Measurements from ENCODE around the gene GUCA1C. TPM values are rescaled to one million over a fixed set of nuclear protein-coding genes. Genes with fewer than 3 reads are reported as not detected.

Gene GUCA1C
- total RNA-seq, 4 donors from 2014 or later: not detected

DNA sequence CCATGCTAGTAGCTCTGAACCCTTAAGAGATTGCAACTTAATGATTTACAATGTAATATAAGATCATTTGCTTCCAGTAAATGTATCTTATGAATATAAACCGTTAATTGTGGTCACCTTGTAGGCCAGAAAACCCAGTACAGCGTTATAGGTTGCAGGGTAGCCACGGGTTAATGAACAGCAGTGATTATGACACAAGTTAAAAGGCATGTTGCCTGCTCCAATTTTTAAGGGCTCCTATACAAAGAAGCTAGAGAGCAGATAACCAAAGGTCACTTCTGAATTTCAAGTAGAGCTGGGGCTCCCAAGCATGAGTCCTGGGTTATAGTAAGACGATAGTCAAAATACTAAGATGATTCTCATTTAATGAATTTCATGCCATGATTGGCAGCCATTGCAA lies 13.5 kb downstream of the GUCA1C start:
- Histone ChIP-seq H3K9me3 (no peaks in the 10 kb centered on the region), H3K27ac (no peak overlapping the region), H3K4me1 (no peaks in the 10 kb centered on the region), H3K27me3 (no peaks in the 10 kb centered on the region), H3K4me3 (no peak overlapping the region), H3K36me3 (no peaks in the 10 kb centered on the region)
- WGBS: 71% methylated on average over 4 of the region's 4 CpGs
- TF ChIP-seq POLR2AphosphoS5 (IDR thresholded peaks at IDR 0.05): no peak
- TF ChIP-seq POLR2A (IDR thresholded peaks at IDR 0.05): no peak
- TF ChIP-seq EP300 (IDR thresholded peaks at IDR 0.05): no peak
- TF ChIP-seq, protein P1, sequence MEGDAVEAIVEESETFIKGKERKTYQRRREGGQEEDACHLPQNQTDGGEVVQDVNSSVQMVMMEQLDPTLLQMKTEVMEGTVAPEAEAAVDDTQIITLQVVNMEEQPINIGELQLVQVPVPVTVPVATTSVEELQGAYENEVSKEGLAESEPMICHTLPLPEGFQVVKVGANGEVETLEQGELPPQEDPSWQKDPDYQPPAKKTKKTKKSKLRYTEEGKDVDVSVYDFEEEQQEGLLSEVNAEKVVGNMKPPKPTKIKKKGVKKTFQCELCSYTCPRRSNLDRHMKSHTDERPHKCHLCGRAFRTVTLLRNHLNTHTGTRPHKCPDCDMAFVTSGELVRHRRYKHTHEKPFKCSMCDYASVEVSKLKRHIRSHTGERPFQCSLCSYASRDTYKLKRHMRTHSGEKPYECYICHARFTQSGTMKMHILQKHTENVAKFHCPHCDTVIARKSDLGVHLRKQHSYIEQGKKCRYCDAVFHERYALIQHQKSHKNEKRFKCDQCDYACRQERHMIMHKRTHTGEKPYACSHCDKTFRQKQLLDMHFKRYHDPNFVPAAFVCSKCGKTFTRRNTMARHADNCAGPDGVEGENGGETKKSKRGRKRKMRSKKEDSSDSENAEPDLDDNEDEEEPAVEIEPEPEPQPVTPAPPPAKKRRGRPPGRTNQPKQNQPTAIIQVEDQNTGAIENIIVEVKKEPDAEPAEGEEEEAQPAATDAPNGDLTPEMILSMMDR (IDR thresholded peaks at IDR 0.05): no peak
- no peak for DNase-seq (ENCODE audit: low spot score in 2 of 2)

DNA sequence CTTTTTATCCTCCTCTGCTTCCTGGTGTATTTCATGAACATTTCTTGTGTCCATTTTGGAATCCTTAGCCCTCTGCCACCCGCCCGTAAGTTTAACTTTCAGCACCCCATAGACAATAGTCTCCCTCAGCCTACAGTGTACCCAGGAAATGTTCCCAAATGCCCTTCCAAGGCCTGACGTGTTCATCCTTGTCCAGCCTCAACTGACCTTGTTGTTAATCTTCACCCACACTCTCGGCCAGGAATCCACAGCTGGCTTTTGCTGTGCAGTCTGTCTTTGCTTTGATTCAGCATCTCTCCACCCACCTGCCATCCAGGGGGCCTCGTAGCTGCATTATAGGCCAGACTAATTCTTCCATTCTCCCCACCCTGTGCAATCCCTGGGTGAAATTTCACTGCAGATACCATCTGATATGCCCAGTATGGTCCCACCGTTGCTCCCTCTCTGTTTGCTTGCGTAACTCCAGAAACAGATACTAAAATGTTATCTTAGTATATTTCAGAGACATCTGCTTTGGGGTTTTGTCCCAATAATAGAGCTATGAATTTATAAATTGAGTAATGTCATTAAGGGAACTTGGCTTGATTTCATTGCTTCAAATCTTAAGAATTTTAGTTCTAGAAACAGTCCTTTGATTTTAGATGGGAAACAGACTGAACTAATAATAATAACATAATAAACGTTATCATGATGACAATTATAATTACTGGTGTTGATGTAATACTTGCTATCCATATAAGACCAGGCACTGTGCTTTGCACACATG lies 16.6 kb downstream of the GUCA1C start:
- TF ChIP-seq, protein P1 (IDR thresholded peaks at IDR 0.05): no peak
- no peak for TF ChIP-seq EP300 (IDR thresholded peaks at IDR 0.05)
- no peak for TF ChIP-seq POLR2A (IDR thresholded peaks at IDR 0.05)
- no peak for TF ChIP-seq POLR2AphosphoS5 (IDR thresholded peaks at IDR 0.05)
- H3K4me3 ChIP-seq: no peak overlapping the region
- WGBS: 73% methylated on average over 8 of the region's 8 CpGs
- H3K9me3 ChIP-seq: no peaks in the 10 kb centered on the region
- no peaks in the 10 kb centered on the region for H3K27me3 ChIP-seq
- no peaks in the 10 kb centered on the region for H3K36me3 ChIP-seq
- no peaks in the 10 kb centered on the region for H3K4me1 ChIP-seq
- no peak for DNase-seq (ENCODE audit: low spot score in 2 of 2)
- no peak overlapping the region for H3K27ac ChIP-seq

GRCh38 chr3:108931035-108931434 lies 22.6 kb downstream of the GUCA1C start:
- H3K27ac ChIP-seq: no peak overlapping the region
- TF ChIP-seq EP300 (IDR thresholded peaks at IDR 0.05) (no peak), POLR2A (IDR thresholded peaks at IDR 0.05) (no peak), POLR2AphosphoS5 (IDR thresholded peaks at IDR 0.05) (no peak)
- TF ChIP-seq, protein P1 (IDR thresholded peaks at IDR 0.05): no peak
- peaks cover 7% of the 10 kb centered on the region for H3K9me3 ChIP-seq
- no peaks in the 10 kb centered on the region for H3K4me1 ChIP-seq
- H3K36me3 ChIP-seq: no peaks in the 10 kb centered on the region
- no peak for DNase-seq (ENCODE audit: low spot score in 2 of 2)
- H3K4me3 ChIP-seq: no peak overlapping the region
- H3K27me3 ChIP-seq: no peaks in the 10 kb centered on the region

DNA sequence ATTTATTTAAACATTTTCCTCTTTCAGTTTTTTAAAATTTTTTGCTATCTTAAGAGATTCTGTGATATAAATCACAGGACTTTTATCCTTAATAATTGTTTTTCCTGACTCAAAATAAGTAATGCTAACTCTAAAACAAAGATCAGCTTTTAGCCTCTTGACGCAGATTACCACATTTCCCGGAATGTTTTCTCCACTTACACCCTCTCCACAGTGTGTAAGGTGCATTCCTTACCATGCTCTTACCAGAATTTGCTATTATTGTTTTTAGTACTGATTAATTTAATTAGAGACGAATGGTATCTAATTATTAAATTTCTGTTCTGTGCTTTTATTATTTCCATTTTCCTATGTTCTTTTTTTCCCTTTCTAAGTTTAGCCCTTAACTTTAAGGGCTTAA lies 34.8 kb downstream of the GUCA1C start:
- no peak for TF ChIP-seq POLR2AphosphoS5 (IDR thresholded peaks at IDR 0.05)
- TF ChIP-seq, protein P1 (IDR thresholded peaks at IDR 0.05): no peak
- no peak for TF ChIP-seq POLR2A (IDR thresholded peaks at IDR 0.05)
- TF ChIP-seq EP300 (IDR thresholded peaks at IDR 0.05): no peak
- no peak overlapping the region for H3K4me3 ChIP-seq
- no peaks in the 10 kb centered on the region for H3K4me1 ChIP-seq
- 83% methylated on average over 3 of the region's 3 CpGs for WGBS
- H3K27me3 ChIP-seq: no peaks in the 10 kb centered on the region
- no peak overlapping the region for H3K27ac ChIP-seq
- no peak for DNase-seq (ENCODE audit: low spot score in 2 of 2)
- H3K9me3 ChIP-seq: no peaks in the 10 kb centered on the region
- H3K36me3 ChIP-seq: no peaks in the 10 kb centered on the region

DNA sequence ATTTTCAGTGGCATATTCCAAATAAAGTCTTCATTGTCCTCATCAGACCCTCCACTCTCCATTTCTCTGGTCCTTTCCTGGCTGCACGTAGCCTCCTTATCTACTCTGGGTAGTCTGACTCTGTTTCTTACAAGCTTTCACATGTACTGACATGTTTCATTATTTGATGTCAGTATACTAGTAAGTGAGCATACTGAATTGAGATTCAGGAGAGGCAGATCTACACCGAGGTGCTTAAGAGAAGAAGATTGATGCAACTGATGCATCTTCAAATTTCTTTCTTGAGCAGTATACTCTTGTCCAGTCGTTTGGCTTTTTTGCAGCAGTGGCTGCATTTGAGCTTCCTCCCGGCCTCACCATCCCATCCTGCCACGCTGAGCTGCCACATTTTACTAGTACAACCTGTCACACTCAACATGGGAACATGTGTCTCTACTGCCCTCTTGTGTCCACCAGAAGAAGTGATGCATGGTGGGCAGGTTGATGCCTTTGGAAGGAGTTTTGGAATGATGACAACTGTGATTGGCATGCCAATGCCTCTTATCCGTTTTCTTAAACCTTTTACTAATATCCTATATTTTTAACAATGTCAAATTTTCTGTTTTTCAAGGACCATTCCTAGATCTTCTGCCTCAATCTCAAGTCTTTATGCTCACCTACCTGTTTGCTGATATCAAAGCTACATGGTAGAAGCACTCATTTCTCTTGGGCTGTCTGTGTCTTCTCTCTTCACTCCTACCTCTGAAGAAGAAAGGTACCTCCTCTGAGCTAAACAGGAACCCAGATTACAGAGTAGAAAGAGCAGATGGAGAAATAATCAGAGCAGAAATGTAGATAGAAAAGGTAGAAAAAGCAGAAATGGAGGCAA lies 38.7 kb downstream of the GUCA1C start:
- Histone ChIP-seq H3K4me3 (no peak overlapping the region), H3K9me3 (no peaks in the 10 kb centered on the region), H3K27ac (no peak overlapping the region), H3K36me3 (no peaks in the 10 kb centered on the region), H3K4me1 (no peaks in the 10 kb centered on the region), H3K27me3 (no peaks in the 10 kb centered on the region)
- no peak for TF ChIP-seq POLR2AphosphoS5 (IDR thresholded peaks at IDR 0.05)
- TF ChIP-seq POLR2A (IDR thresholded peaks at IDR 0.05): no peak
- TF ChIP-seq, protein P1 (IDR thresholded peaks at IDR 0.05): peak; percentile 38 to 67
- TF ChIP-seq EP300 (IDR thresholded peaks at IDR 0.05): no peak
- DNase-seq (ENCODE audit: low spot score in 2 of 2): no peak
- 17% methylated on average over 6 of the region's 6 CpGs for WGBS

Data from suprapubic skin (tissue), 4 donors.